ENCODE results near the gene MEOX1. TPM values are rescaled to one million over a fixed set of nuclear protein-coding genes. Genes with fewer than 3 reads are reported as not detected.

The MEOX1 gene
- total and polyA plus RNA-seq, 2 of the 13 experiments (the other 11 are each of a cell fraction or from before 2014, with no cell fraction given): not detected

GRCh38 chr17:43665084-43665936, 3.6 kb upstream of the MEOX1 start (continued):
- no peak for TF ChIP-seq GRHL1 (CRISPR knock-in tag; conservative IDR thresholded peaks at IDR 0.05)
- TF ChIP-seq NR2C2 (CRISPR knock-in tag; IDR thresholded peaks at IDR 0.05; ENCODE audit: borderline replicate concordance): no peak
- TF ChIP-seq ZNF441 (CRISPR knock-in tag; IDR thresholded peaks at IDR 0.05; ENCODE audit: borderline replicate concordance): no peak
- 0 out of 2 replicates have a peak, but pooled peaks have one; percentile 51 for TF ChIP-seq ZNF710 (CRISPR knock-in tag; IDR thresholded peaks at IDR 0.05; ENCODE audit: borderline replicate concordance)
- TF ChIP-seq ZFP36L2 (CRISPR knock-in tag; IDR thresholded peaks at IDR 0.05): no peak
- no peak for TF ChIP-seq ZBTB4 (CRISPR knock-in tag; IDR thresholded peaks at IDR 0.05; ENCODE audit: borderline replicate concordance)
- TF ChIP-seq XBP1 (CRISPR knock-in tag; IDR thresholded peaks at IDR 0.05): 0 out of 2 replicates have a peak, but pooled peaks have one; percentile 15
- TF ChIP-seq HDAC6 (IDR thresholded peaks at IDR 0.05; ENCODE audit: low read depth, low read length): no peak
- TF ChIP-seq NCOR1 (IDR thresholded peaks at IDR 0.05; ENCODE audit: borderline replicate concordance, low read length): no peak
- 0 out of 2 replicates have a peak, but pooled peaks have one; percentile 41 for TF ChIP-seq AFF4 (CRISPR knock-in tag; IDR thresholded peaks at IDR 0.05)
- peak; percentile 20; the same call in 1 of the 2 replicates for TF ChIP-seq IKZF5 (CRISPR knock-in tag; IDR thresholded peaks at IDR 0.05)
- TF ChIP-seq SPEN (CRISPR knock-in tag; IDR thresholded peaks at IDR 0.05; ENCODE audit: low read depth): peak; percentile 39; the same call in 1 of the 2 replicates
- TF ChIP-seq ZNF263 (CRISPR knock-in tag; IDR thresholded peaks at IDR 0.05): 0 out of 2 replicates have a peak, but pooled peaks have one; percentile 11
